Measurements from ENCODE around the gene PLD1. TPM values are rescaled to one million over a fixed set of nuclear protein-coding genes. Genes with fewer than 3 reads are reported as not detected.

PLD1 gene
- total and polyA plus RNA-seq, 3 experiments from 2014 or later: 0.59 to 14.5 (median 1.3) TPM

DNA sequence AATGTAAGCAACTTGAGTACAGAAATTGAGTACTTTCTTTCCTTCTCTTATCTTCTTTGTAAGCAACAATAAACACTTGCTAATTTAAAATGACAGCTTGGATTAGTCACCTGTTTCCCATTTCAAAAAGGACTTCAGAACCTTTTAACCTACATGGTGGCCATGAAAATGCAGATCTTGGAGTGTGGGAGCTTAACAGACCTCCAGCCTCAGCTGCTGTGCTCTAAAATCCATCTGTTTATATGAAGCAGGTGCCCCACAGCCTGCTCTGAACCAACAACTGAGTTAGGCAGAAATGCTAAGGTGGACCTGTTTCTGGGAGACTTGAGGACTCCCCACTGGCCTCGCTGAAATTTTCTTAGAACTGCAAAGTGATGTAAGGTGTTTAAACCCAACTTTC lies 259.0 kb downstream of the PLD1 start:
- Histone ChIP-seq H3K4me3 (ENCODE audit: low read length) (no peak overlapping the region), H3K4me1 (ENCODE audit: insufficient read depth, low read length) (no peaks in the 10 kb centered on the region), H3K27me3 (ENCODE audit: insufficient read depth, low read length, poor library complexity, severe bottlenecking) (no peaks in the 10 kb centered on the region), H3K27ac (ENCODE audit: low read depth, low read length) (no peak overlapping the region), H3K36me3 (ENCODE audit: insufficient read depth, low read length) (no peaks in the 10 kb centered on the region), H3K9me3 (ENCODE audit: low read length) (no peaks in the 10 kb centered on the region)
- Mint-ChIP-seq H3K27ac (no peak overlapping the region), H3K9me3 (no peaks in the 10 kb centered on the region), H3K36me3 (peaks cover 0 to under 1% (median 0%) of the 10 kb centered on the region in 3 donors), H3K27me3 (peaks cover 0 to 2% of the 10 kb centered on the region in 2 donors), H3K4me3 (no peak overlapping the region), H3K4me1 (no peaks in the 10 kb centered on the region)
- CTCF ChIA-PET: interaction anchor here (1.1 to 2.4 kb wide), 3 partner anchors 12 to 15 kb away, joined by 3 to 6 read pairs (median 5); no protein-coding TSS in a partner anchor
- POLR2A ChIA-PET: no interaction called here
- no peak for DNase-seq

Other genes with a start within 250 kb of the PLD1 start
- gene TMEM212, start 32.9 kb upstream of the PLD1 start, total RNA-seq: not detected
- gene TMEM212, start 32.9 kb upstream of the PLD1 start, polyA plus RNA-seq: not detected
- gene FNDC3B, start 229.1 kb upstream of the PLD1 start, total RNA-seq: 10 to 100 TPM; 17.4 to 18.6 TPM
- gene FNDC3B, start 229.1 kb upstream of the PLD1 start, polyA plus RNA-seq: 8.7 TPM

Data from CD8-positive, alpha-beta memory T cell (primary cell).